ENCODE measurements around the gene MMP15. TPM values are rescaled to one million over a fixed set of nuclear protein-coding genes. Genes with fewer than 3 reads are reported as not detected.
A peak's percentile ranks its signal among the peaks of the same experiment; 100 is the strongest.
"Not testable (repeated sequence)": the region's sequence is repeated elsewhere in the genome, so short reads cannot be mapped to it uniquely, and the experiment has no call there.

MMP15 gene
- 10 to 100 TPM in 5 of 8 experiments, 1 to 10 TPM in 3; 2.6 to 30.3 (median 14.8) TPM for total RNA-seq

- ATAC-seq (replicated peaks in 6 of 8) = peak; percentile 42 to 75 (median 63)
- peak within 1 kb of the TSS; percentile 58 to 81 (median 63) for H3K4me3 ChIP-seq
- in situ Hi-C loops (cut with MboI; ENCODE audit: low pct_unique_long_range_greater_than_20kb in 2 of 9, low sequenced_read_pairs in 9 of 9, unreplicated experiment in 9 of 9) = loop anchor here in 1 of 9 experiments (10.0 kb wide), 1 partner anchor 99 kb away; the partner anchor contains the start of gene CFAP20
- H3K27ac ChIP-seq = peak within 1 kb of the TSS; percentile 7 to 30
- peaks cover 26 to 33% of the 10 kb centered on the region in 2 donors for H3K4me1 ChIP-seq (replicated peaks in 1 of 2)
- WGBS, 10 experiments = 0 to 2% (median 0%) methylated on average over 1 to 21 of the region's 90 CpGs; no CpG with 5 or more reads in 5 of the 10 experiments
These were observed at the start of gene MMP15 for GRCh38 chr16:58025351-58026138. TSS of gene MMP15 (plus strand) at chr16:58025754. CDS start at chr16:58026351, 597 bp downstream.

- in situ Hi-C loops (cut with MboI; ENCODE audit: low pct_unique_long_range_greater_than_20kb in 2 of 9, low sequenced_read_pairs in 9 of 9, unreplicated experiment in 9 of 9) = loop anchor here in 3 of 9 experiments (25.0 kb wide), 3 partner anchors 89 to 214 kb away; no protein-coding TSS in a partner anchor
- ATAC-seq (replicated peaks in 6 of 8) = peak; percentile 62 to 98 (median 92)
- H3K4me3 ChIP-seq = no peak overlapping the region
- peaks cover 2 to 12% of the 10 kb centered on the region in 2 donors for H3K4me1 ChIP-seq (replicated peaks in 1 of 2)
- WGBS, 10 experiments = no CpG with 5 or more reads among the region's 2 CpGs
- peak overlapping the region in 1 of 2 donors; percentile 55 for H3K27ac ChIP-seq
These were observed 49.2 kb upstream of the MMP15 start for GRCh38 chr16:57976331-57976796.

- in situ Hi-C loops (cut with MboI; ENCODE audit: low pct_unique_long_range_greater_than_20kb in 2 of 9, low sequenced_read_pairs in 9 of 9, unreplicated experiment in 9 of 9) = loop anchor here in 3 of 9 experiments (25.0 kb wide), 3 partner anchors 90 to 215 kb away; no protein-coding TSS in a partner anchor
- peak in 1 of 8 experiments; percentile 18 for ATAC-seq (replicated peaks in 6 of 8)
- WGBS, 10 experiments = 0 to 93% (median 20%) methylated on average over 1 to 3 of the region's 12 CpGs; no CpG with 5 or more reads in 5 of the 10 experiments
- Histone ChIP-seq H3K4me1 (replicated peaks in 1 of 2) (peaks cover 0 to 10% of the 10 kb centered on the region in 2 donors), H3K27ac (no peak overlapping the region), H3K4me3 (no peak overlapping the region)
These were observed 48.0 kb upstream of the MMP15 start for GRCh38 chr16:57977418-57978069.

GRCh38 chr16:57978070-57978465 is 47.5 kb upstream of the MMP15 start:
- WGBS, 10 experiments = 63 to 100% (median 79%) methylated on average over 1 to 2 of the region's 2 CpGs; no CpG with 5 or more reads in 6 of the 10 experiments
- not testable (repeated sequence) for ATAC-seq (replicated peaks in 6 of 8); H3K27ac ChIP-seq; H3K4me3 ChIP-seq
- peaks cover 0 to 10% of the 10 kb centered on the region in 2 donors for H3K4me1 ChIP-seq (replicated peaks in 1 of 2)
- in situ Hi-C loops (cut with MboI; ENCODE audit: low pct_unique_long_range_greater_than_20kb in 2 of 9, low sequenced_read_pairs in 9 of 9, unreplicated experiment in 9 of 9) = loop anchor here in 3 of 9 experiments (25.0 kb wide), 3 partner anchors 91 to 216 kb away; no protein-coding TSS in a partner anchor

- H3K4me3 ChIP-seq = no peak overlapping the region
- WGBS, 10 experiments = 57 to 100% (median 91%) methylated on average over 1 to 4 of the region's 11 CpGs; no CpG with 5 or more reads in 4 of the 10 experiments
- in situ Hi-C loops (cut with MboI; ENCODE audit: low pct_unique_long_range_greater_than_20kb in 2 of 9, low sequenced_read_pairs in 9 of 9, unreplicated experiment in 9 of 9) = loop anchor here in 3 of 9 experiments (25.0 kb wide), 3 partner anchors 92 to 217 kb away; no protein-coding TSS in a partner anchor
- peaks cover 0 to 10% of the 10 kb centered on the region in 2 donors for H3K4me1 ChIP-seq (replicated peaks in 1 of 2)
- no peak overlapping the region for H3K27ac ChIP-seq
- ATAC-seq (replicated peaks in 6 of 8) = no peak
These were observed 46.5 kb upstream of the MMP15 start for GRCh38 chr16:57979006-57979585.

GRCh38 chr16:57981636-57982035 is 43.9 kb upstream of the MMP15 start:
- in situ Hi-C loops (cut with MboI; ENCODE audit: low pct_unique_long_range_greater_than_20kb in 2 of 9, low sequenced_read_pairs in 9 of 9, unreplicated experiment in 9 of 9) = loop anchor here in 3 of 9 experiments (25.0 kb wide), 3 partner anchors 94 to 219 kb away; no protein-coding TSS in a partner anchor
- Histone ChIP-seq H3K4me3 (no peak overlapping the region), H3K27ac (no peak overlapping the region), H3K4me1 (replicated peaks in 1 of 2) (peaks cover under 1 to 4% of the 10 kb centered on the region in 2 donors)
- WGBS, 10 experiments = 20 to 100% (median 93%) methylated on average over 1 to 6 of the region's 7 CpGs; no CpG with 5 or more reads in 2 of the 10 experiments
- ATAC-seq (replicated peaks in 6 of 8) = no peak

- in situ Hi-C loops (cut with MboI; ENCODE audit: low pct_unique_long_range_greater_than_20kb in 2 of 9, low sequenced_read_pairs in 9 of 9, unreplicated experiment in 9 of 9) = loop anchor here in 3 of 9 experiments (25.0 kb wide), 3 partner anchors 95 to 220 kb away; no protein-coding TSS in a partner anchor
- 50 to 100% (median 80%) methylated on average over 1 to 5 of the region's 5 CpGs; no CpG with 5 or more reads in 5 of the 10 experiments for WGBS, 10 experiments
- no peak overlapping the region for H3K27ac ChIP-seq
- H3K4me3 ChIP-seq = no peak overlapping the region
- H3K4me1 ChIP-seq (replicated peaks in 1 of 2) = peaks cover 0 to 4% of the 10 kb centered on the region in 2 donors
- no peak for ATAC-seq (replicated peaks in 6 of 8)
These were observed 43.2 kb upstream of the MMP15 start for GRCh38 chr16:57982385-57982784.

- WGBS, 10 experiments = 17 to 47% (median 26%) methylated on average over 5 to 11 of the region's 64 CpGs; no CpG with 5 or more reads in 6 of the 10 experiments
- in situ Hi-C loops (cut with MboI; ENCODE audit: low pct_unique_long_range_greater_than_20kb in 2 of 9, low sequenced_read_pairs in 9 of 9, unreplicated experiment in 9 of 9) = loop anchor here in 3 of 9 experiments (25.0 kb wide), 3 partner anchors 97 to 222 kb away; no protein-coding TSS in a partner anchor
- peak; percentile 76 to 97 (median 95) for ATAC-seq (replicated peaks in 6 of 8)
These were observed 40.9 kb upstream of the MMP15 start for GRCh38 chr16:57984443-57985203.

GRCh38 chr16:57985204-57986181 is 40.1 kb upstream of the MMP15 start:
- Histone ChIP-seq H3K27ac (no peak overlapping the region), H3K4me1 (replicated peaks in 1 of 2) (peaks cover 0 to 4% of the 10 kb centered on the region in 2 donors), H3K4me3 (peak overlapping the region; percentile 39 to 74 (median 48))
- in situ Hi-C loops (cut with MboI; ENCODE audit: low pct_unique_long_range_greater_than_20kb in 2 of 9, low sequenced_read_pairs in 9 of 9, unreplicated experiment in 9 of 9) = loop anchor here in 3 of 9 experiments (25.0 kb wide), 3 partner anchors 98 to 223 kb away; no protein-coding TSS in a partner anchor
- peak in 6 of 8 experiments; percentile 29 to 75 (median 72) for ATAC-seq (replicated peaks in 6 of 8)
- 0 to 37% (median 6%) methylated on average over 1 to 10 of the region's 62 CpGs; no CpG with 5 or more reads in 3 of the 10 experiments for WGBS, 10 experiments

More at GRCh38 chr16:57984443-57985203, 40.9 kb upstream of the MMP15 start:
- H3K4me1 ChIP-seq (replicated peaks in 1 of 2) = peaks cover 0 to 4% of the 10 kb centered on the region in 2 donors
- peak overlapping the region; percentile 39 to 74 (median 48) for H3K4me3 ChIP-seq
- H3K27ac ChIP-seq = no peak overlapping the region

GRCh38 chr16:57986196-57986595 is 39.4 kb upstream of the MMP15 start:
- Histone ChIP-seq H3K27ac (no peak overlapping the region), H3K4me3 (peak overlapping the region in 1 of 5 donors; percentile 68), H3K4me1 (replicated peaks in 1 of 2) (peaks cover 0 to 4% of the 10 kb centered on the region in 2 donors)
- WGBS, 10 experiments = 44 to 100% (median 91%) methylated on average over 1 to 3 of the region's 9 CpGs; no CpG with 5 or more reads in 6 of the 10 experiments
- ATAC-seq (replicated peaks in 6 of 8) = no peak
- in situ Hi-C loops (cut with MboI; ENCODE audit: low pct_unique_long_range_greater_than_20kb in 2 of 9, low sequenced_read_pairs in 9 of 9, unreplicated experiment in 9 of 9) = loop anchor here in 3 of 9 experiments (25.0 kb wide), 3 partner anchors 99 to 224 kb away; no protein-coding TSS in a partner anchor
